Lung (tissue), 12 donors: ENCODE results near the gene FBXO33. TPM values are rescaled to one million over a fixed set of nuclear protein-coding genes. Genes with fewer than 3 reads are reported as not detected.

Source experiments
- ATAC-seq: fragments of 200-7000 bp; cut with Tn5 transposase; one replicate; pipeline ENCODE4 v1.9.1; 2020; ENCODE audit warnings: moderate number of reproducible peaks; ENCODE audit not compliant: insufficient read depth, low FRiP score
- DNase-seq, 3 donors: peaks; one replicate each; pipeline ENCODE4 v3.0.0-alpha.2; 2013 to 2017
- H3K27ac ChIP-seq, 2 donors: one replicate each; pipeline ENCODE4 v1.5.1; 2013; ENCODE audit warnings: mild to moderate bottlenecking in 2 of 2, moderate library complexity in 2 of 2, control low read depth in 1 of 2, inconsistent platforms in 1 of 2, low read depth in 1 of 2, low read length in 1 of 2
- H3K27me3 ChIP-seq, 3 donors: one replicate each; pipeline ENCODE4 v1.5.1; 2013; ENCODE audit warnings: low read length in 2 of 3; ENCODE audit not compliant: control insufficient read depth in 3 of 3, insufficient read depth in 3 of 3
- H3K36me3 ChIP-seq, 4 donors: one replicate each; pipeline ENCODE4 v1.5.1; 2013; ENCODE audit warnings: low read length in 4 of 4, mild to moderate bottlenecking in 1 of 4, moderate library complexity in 1 of 4; ENCODE audit not compliant: control insufficient read depth in 4 of 4, insufficient read depth in 4 of 4
- H3K4me1 ChIP-seq, 5 donors: one replicate each; pipeline ENCODE4 v1.5.1; 2013; ENCODE audit warnings: low read length in 5 of 5, mild to moderate bottlenecking in 2 of 5, moderate library complexity in 1 of 5; ENCODE audit not compliant: control insufficient read depth in 5 of 5, insufficient read depth in 5 of 5
- H3K4me3 ChIP-seq: one replicate; pipeline ENCODE4 v1.5.1; 2013; ENCODE audit warnings: mild to moderate bottlenecking, control low read depth, moderate library complexity
- H3K9ac ChIP-seq, 2 donors: one replicate each; pipeline ENCODE4 v1.5.1; 2013; ENCODE audit warnings: low read length in 2 of 2, control low read depth in 1 of 2; ENCODE audit not compliant: insufficient read depth in 1 of 2
- H3K9me3 ChIP-seq, 4 donors: one replicate each; pipeline ENCODE4 v1.5.1; 2013; ENCODE audit warnings: low read length in 3 of 4, mild to moderate bottlenecking in 1 of 4, moderate library complexity in 1 of 4; ENCODE audit not compliant: control insufficient read depth in 4 of 4, insufficient read depth in 3 of 4
- CTCF ChIP-seq: IDR thresholded peaks from 2 replicates; pipeline ENCODE4 v1.5.1; 2012; ENCODE audit warnings: mild to moderate bottlenecking; ENCODE audit errors: control extremely low read depth, extremely low read depth
- WGBS, 2 donors: extraction: QIAGEN DNeasy Blood & Tissue Kit; methylation state at CpG; one replicate each; pipeline ENCODE4 v1.1.7; 2013; 5-methylcytosine and 5-hydroxymethylcytosine counted together
- polyA plus RNA-seq, 2 donors: library from polyadenylated mRNA; stranded (reverse); fragments of 200-250 nt; gene quantifications; one replicate each; pipeline ENCODE4 v1.2.1, GENCODE V29; 2013
- total RNA-seq, 2 donors: library from RNA; depleted of rRNA in 1 of 2; stranded (reverse); fragments of >200 nt in 1 of 2; gene quantifications; one replicate each; pipeline ENCODE4 v1.2.1, GENCODE V29; 2014 to 2021
- donor health status: control.
- donor health status: control.
- donor health status: Bipolar disorder and iron deficiency.
- donor health status: healthy.
- donor health status: DM: yes; HTN: yes; CAD: no.

FBXO33 gene
- total and polyA plus RNA-seq, 4 donors: 4.7 to 17.2 (median 9.5) TPM

- DNase-seq (no peak), ATAC-seq (no peak)
- Histone ChIP-seq H3K4me1 (peaks cover 0 to 5% (median 0%) of the 10 kb centered on the region in 5 donors), H3K27me3 (no peaks in the 10 kb centered on the region), H3K27ac (no peak overlapping the region), H3K4me3 (no peak overlapping the region), H3K9ac (no peak overlapping the region), H3K9me3 (no peaks in the 10 kb centered on the region), H3K36me3 (no peaks in the 10 kb centered on the region)
- TF ChIP-seq CTCF: no peak
- 89 to 92% methylated on average over 3 of the region's 3 CpGs for WGBS, 2 donors
These were observed 49.8 kb downstream of the FBXO33 start for GRCh38 chr14:39382463-39382862.

- Histone ChIP-seq H3K36me3 (no peaks in the 10 kb centered on the region), H3K4me1 (peaks cover 0 to 8% (median 0%) of the 10 kb centered on the region in 5 donors), H3K27me3 (no peaks in the 10 kb centered on the region), H3K9ac (no peak overlapping the region), H3K9me3 (no peaks in the 10 kb centered on the region), H3K4me3 (no peak overlapping the region), H3K27ac (no peak overlapping the region)
- 94 to 99% methylated on average over 4 of the region's 4 CpGs for WGBS, 2 donors
- ATAC-seq (no peak), DNase-seq (no peak)
- TF ChIP-seq CTCF: no peak
These were observed 50.9 kb downstream of the FBXO33 start for GRCh38 chr14:39381366-39381765.

- no peaks in the 10 kb centered on the region for H3K9me3 ChIP-seq
- no peaks in the 10 kb centered on the region for H3K36me3 ChIP-seq
- H3K4me3 ChIP-seq: no peak overlapping the region
- H3K27me3 ChIP-seq: no peaks in the 10 kb centered on the region
- DNase-seq (no peak), ATAC-seq (peak; percentile 34)
- 47 to 50% methylated on average over 4 of the region's 4 CpGs for WGBS, 2 donors
- no peak overlapping the region for H3K9ac ChIP-seq
- peaks cover 0 to 5% (median 0%) of the 10 kb centered on the region in 5 donors for H3K4me1 ChIP-seq
- no peak for TF ChIP-seq CTCF
- peak overlapping the region in 1 of 2 donors; percentile 33 for H3K27ac ChIP-seq
These were observed 55.4 kb downstream of the FBXO33 start for GRCh38 chr14:39376667-39377403.

GRCh38 chr14:39374851-39375250, 57.4 kb downstream of the FBXO33 start:
- Histone ChIP-seq H3K4me3 (no peak overlapping the region), H3K4me1 (peaks cover 0 to 5% (median 0%) of the 10 kb centered on the region in 5 donors), H3K36me3 (peaks cover 0 to 6% (median 1%) of the 10 kb centered on the region in 4 donors), H3K27me3 (no peaks in the 10 kb centered on the region), H3K9me3 (no peaks in the 10 kb centered on the region), H3K27ac (no peak overlapping the region), H3K9ac (no peak overlapping the region)
- DNase-seq (no peak), ATAC-seq (no peak)
- TF ChIP-seq CTCF: no peak
